Ammon's horn (tissue), 1 donor: Measurements from ENCODE around the gene SOX6.

Experiments used
- DNase-seq: peaks from one replicate; pipeline ENCODE4 v3.0.0-alpha.2; 2016; ENCODE audit warnings: low spot score

Gene SOX6

GRCh38 chr11:15993345-15993744, 363.0 kb downstream of the SOX6 start:
- no peak for DNase-seq

GRCh38 chr11:15991215-15991614, 365.1 kb downstream of the SOX6 start:
- no peak for DNase-seq

- no peak for DNase-seq
These were observed 366.7 kb downstream of the SOX6 start for GRCh38 chr11:15989685-15990084.

GRCh38 chr11:15988693-15989231, 367.6 kb downstream of the SOX6 start:
- DNase-seq = no peak

- no peak for DNase-seq
These were observed 368.3 kb downstream of the SOX6 start for GRCh38 chr11:15988016-15988550.

- no peak for DNase-seq
These were observed 369.3 kb downstream of the SOX6 start for GRCh38 chr11:15987046-15987445.

GRCh38 chr11:15985860-15986139, 370.5 kb downstream of the SOX6 start:
- DNase-seq = no peak

- DNase-seq = no peak
These were observed 371.1 kb downstream of the SOX6 start for GRCh38 chr11:15985127-15985859.

GRCh38 chr11:15981292-15981691, 375.1 kb downstream of the SOX6 start:
- DNase-seq = no peak

GRCh38 chr11:15977116-15977515, 379.2 kb downstream of the SOX6 start:
- DNase-seq = no peak

GRCh38 chr11:15976433-15977045, 379.8 kb downstream of the SOX6 start:
- no peak for DNase-seq

GRCh38 chr11:15975742-15976141, 380.6 kb downstream of the SOX6 start:
- no peak for DNase-seq

GRCh38 chr11:15972838-15973237, 383.5 kb downstream of the SOX6 start:
- no peak for DNase-seq

- DNase-seq = no peak
These were observed 385.2 kb downstream of the SOX6 start for GRCh38 chr11:15971215-15971546.

- no peak for DNase-seq
These were observed 385.7 kb downstream of the SOX6 start for GRCh38 chr11:15970506-15971214.

- DNase-seq = peak; percentile 64
These were observed 386.5 kb downstream of the SOX6 start for GRCh38 chr11:15969701-15970329.

GRCh38 chr11:15969281-15969680, 387.1 kb downstream of the SOX6 start:
- DNase-seq = peak; percentile 71

- peak; percentile 45 for DNase-seq
These were observed 387.8 kb downstream of the SOX6 start for GRCh38 chr11:15968461-15969130.

GRCh38 chr11:15967966-15968365, 388.4 kb downstream of the SOX6 start:
- no peak for DNase-seq

- DNase-seq = no peak
These were observed 389.2 kb downstream of the SOX6 start for GRCh38 chr11:15967166-15967565.

- no peak for DNase-seq
These were observed 390.6 kb downstream of the SOX6 start for GRCh38 chr11:15965562-15966250.
